Muscle layer of duodenum (tissue), 2 donors: Measurements from ENCODE around the gene BTK.

Experiments
- H3K27ac ChIP-seq: one replicate; pipeline ENCODE4 v1.7.0; 2013; ENCODE audit warnings: mild to moderate bottlenecking, low read length
- H3K27me3 ChIP-seq: one replicate; pipeline ENCODE4 v1.7.0; 2013; ENCODE audit warnings: low read depth, mild to moderate bottlenecking, control low read depth, low read length
- H3K36me3 ChIP-seq, 2 donors: one replicate each; pipeline ENCODE4 v1.7.0; 2013; ENCODE audit warnings: low read length in 2 of 2, control low read depth in 1 of 2, mild to moderate bottlenecking in 1 of 2; ENCODE audit not compliant: insufficient read depth in 2 of 2, control insufficient read depth in 1 of 2
- H3K4me1 ChIP-seq, 2 donors: one replicate each; pipeline ENCODE4 v1.7.0; 2013; ENCODE audit warnings: low read length in 2 of 2, mild to moderate bottlenecking in 2 of 2, control low read depth in 1 of 2, moderate library complexity in 1 of 2; ENCODE audit not compliant: insufficient read depth in 2 of 2, control insufficient read depth in 1 of 2
- H3K4me3 ChIP-seq, 2 donors: one replicate each; pipeline ENCODE4 v1.7.0; 2013; ENCODE audit warnings: low read length in 2 of 2, low read depth in 1 of 2, mild to moderate bottlenecking in 1 of 2
- H3K9me3 ChIP-seq, 2 donors: one replicate each; pipeline ENCODE4 v1.7.0; 2013; ENCODE audit warnings: low read length in 2 of 2, control low read depth in 1 of 2, mild to moderate bottlenecking in 1 of 2; ENCODE audit not compliant: control insufficient read depth in 1 of 2
- donor health status: healthy.

The BTK gene

DNA sequence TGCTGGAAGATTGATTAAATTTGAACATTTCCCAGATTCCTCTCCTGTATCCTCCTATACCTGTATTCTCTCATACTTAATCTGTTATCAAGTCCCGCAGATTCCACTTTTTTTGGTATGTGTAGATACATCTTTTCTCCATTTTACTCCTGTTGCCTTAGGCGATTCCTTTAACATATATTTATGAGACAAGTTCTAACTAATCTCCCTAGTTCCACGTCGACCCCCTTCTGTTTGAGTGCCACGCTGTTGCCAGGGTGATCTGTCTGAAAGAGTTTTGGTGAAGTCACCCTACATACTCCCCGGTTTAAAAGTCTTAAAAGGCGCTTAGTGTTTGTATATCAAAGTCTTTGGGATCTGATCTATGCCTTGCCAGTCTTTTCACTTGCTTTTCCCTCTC, 24.5 kb upstream of the BTK start:
- peak overlapping the region; percentile 56 for H3K27ac ChIP-seq
- H3K27me3 ChIP-seq, result no peaks in the 10 kb centered on the region
- H3K36me3 ChIP-seq, result peaks cover 6 to 14% of the 10 kb centered on the region in 2 donors
- peaks cover 0 to 22% of the 10 kb centered on the region in 2 donors for H3K4me1 ChIP-seq
- no peaks in the 10 kb centered on the region for H3K9me3 ChIP-seq
- H3K4me3 ChIP-seq, result peak overlapping the region in 1 of 2 donors; percentile 42

GRCh38 chrX:101409043-101409442, 23.1 kb upstream of the BTK start:
- no peaks in the 10 kb centered on the region for H3K9me3 ChIP-seq
- H3K36me3 ChIP-seq, result peaks cover 6 to 14% of the 10 kb centered on the region in 2 donors
- H3K27me3 ChIP-seq, result no peaks in the 10 kb centered on the region
- H3K27ac ChIP-seq, result peak overlapping the region; percentile 98
- H3K4me3 ChIP-seq, result peak overlapping the region; percentile 72 to 85
- peaks cover 0 to 22% of the 10 kb centered on the region in 2 donors for H3K4me1 ChIP-seq

DNA sequence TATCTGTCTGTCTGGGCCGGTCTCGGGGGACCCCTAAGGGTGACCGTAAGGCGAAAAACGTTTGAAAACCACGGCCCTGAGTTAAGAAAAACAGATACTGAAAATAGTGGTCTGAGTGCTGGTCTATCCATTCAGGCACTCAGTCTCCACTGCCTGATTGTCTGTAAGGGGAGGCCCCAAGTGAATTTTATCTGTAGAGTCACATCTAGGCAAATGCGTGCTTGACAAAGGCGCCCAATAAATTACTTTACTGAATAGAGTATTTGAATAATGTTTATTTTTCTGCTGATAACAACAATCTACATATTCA, 22.5 kb upstream of the BTK start:
- Histone ChIP-seq H3K4me3 (peak overlapping the region; percentile 72 to 85), H3K27ac (peak overlapping the region; percentile 98), H3K36me3 (peaks cover 6 to 14% of the 10 kb centered on the region in 2 donors), H3K9me3 (no peaks in the 10 kb centered on the region), H3K4me1 (peaks cover 0 to 22% of the 10 kb centered on the region in 2 donors), H3K27me3 (no peaks in the 10 kb centered on the region)

DNA sequence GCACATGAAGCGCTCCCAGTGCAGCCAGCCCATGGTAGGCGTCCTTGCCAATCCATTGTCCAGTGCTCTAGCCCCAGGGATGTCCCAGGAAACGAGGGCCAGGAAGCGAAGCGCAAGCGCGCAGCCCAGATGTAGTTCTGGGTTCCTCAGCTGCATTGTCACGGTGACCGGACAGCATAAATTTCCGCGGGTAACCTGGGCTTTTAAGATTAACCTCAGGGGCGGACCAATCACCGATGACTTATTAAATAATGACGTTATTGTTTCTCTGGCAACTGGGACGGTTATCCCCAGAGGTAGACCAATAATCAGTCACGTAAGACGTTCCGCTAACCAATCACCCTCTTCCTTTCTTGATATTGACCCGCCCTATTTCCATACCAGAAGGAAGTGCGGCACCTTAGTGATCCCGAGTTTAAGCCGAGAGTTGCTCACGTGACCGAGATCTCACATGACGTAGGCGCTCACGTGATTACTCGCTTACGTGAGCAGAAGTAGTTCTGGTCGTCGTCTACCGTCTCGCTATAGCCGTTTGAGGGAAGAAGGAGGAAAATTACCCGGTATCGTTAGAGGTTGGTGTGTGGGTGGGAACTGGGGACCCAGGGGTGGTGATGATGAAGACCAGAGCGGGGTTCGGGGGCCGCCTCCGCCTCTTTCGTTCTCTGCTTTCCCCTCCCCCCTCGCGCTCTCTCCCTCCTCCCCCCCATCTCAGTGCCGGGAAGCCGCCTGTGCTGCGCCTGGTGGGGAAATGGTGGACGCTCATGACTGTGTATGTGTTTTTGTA, 21.9 kb upstream of the BTK start, which contains the start of the genes GLA and HNRNPH2:
TSS of gene GLA (minus strand) at position 178 of the 784 bp plus-strand sequence. CDS start at position 156, 22 bp downstream.
TSS of gene HNRNPH2 (plus strand) at position 475 of the 784 bp plus-strand sequence. CDS start 3,767 bp downstream, outside the sequence.
- no peaks in the 10 kb centered on the region for H3K27me3 ChIP-seq
- peaks cover 6 to 12% of the 10 kb centered on the region in 2 donors for H3K36me3 ChIP-seq
- H3K4me3 ChIP-seq, result peak within 1 kb of the TSS; percentile 72 to 85
- peak within 1 kb of the TSS; percentile 98 for H3K27ac ChIP-seq
- no peaks in the 10 kb centered on the region for H3K9me3 ChIP-seq
- peaks cover 0 to 20% of the 10 kb centered on the region in 2 donors for H3K4me1 ChIP-seq

DNA sequence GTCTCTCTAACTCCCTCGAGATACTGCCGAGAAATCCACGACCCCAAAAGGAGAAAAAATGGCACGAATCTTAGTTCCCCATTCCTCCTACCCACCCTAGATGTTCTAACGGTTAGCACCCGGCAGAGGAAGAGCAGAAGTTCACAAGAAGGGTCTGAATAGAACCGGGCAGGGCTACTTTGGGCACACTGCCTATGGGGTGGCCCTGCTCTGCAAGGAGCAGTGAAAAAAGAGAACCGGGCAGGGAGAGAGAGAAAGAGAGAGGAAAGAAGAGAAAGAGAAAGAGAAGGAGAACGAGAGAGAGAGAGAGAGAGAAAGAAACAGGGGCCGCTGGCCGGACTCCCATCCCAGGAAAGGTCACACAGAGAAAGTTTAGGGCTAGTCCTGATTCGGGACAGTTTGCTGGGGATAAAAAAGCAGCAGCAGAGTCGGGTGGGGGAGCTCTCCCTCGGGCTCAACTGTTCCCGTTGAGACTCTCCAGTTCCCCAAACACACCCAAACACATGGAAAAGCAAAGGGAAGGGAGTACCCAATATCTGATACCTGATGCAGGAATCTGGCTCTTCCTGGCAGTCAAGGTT, 21.3 kb upstream of the BTK start:
- Histone ChIP-seq H3K36me3 (peaks cover 4 to 5% of the 10 kb centered on the region in 2 donors), H3K4me3 (peak overlapping the region; percentile 72 to 85), H3K27ac (peak overlapping the region; percentile 98), H3K4me1 (peaks cover 0 to 16% of the 10 kb centered on the region in 2 donors), H3K27me3 (no peaks in the 10 kb centered on the region), H3K9me3 (no peaks in the 10 kb centered on the region)

DNA sequence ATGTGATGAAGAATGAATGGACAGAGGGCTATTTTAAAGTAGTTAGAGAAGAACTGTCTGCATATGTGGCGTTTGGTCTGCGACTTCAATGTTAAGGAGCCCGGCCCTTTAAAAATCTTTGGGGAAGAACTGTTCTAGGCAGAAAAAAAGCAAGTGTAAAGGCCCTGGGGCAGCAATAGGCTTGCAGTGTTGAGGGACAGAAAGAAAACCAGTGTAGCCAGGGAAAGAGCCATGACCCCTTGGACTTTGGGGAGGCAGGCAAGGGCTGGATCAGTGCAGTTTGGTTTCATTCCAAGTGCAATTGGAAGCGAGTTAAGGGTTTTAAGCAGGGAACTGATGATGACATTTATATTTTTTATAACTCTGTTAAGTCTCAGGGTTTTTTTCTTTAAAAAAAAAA, 13.8 kb upstream of the BTK start:
- Histone ChIP-seq H3K27ac (no peak overlapping the region), H3K27me3 (no peaks in the 10 kb centered on the region), H3K4me1 (no peaks in the 10 kb centered on the region), H3K4me3 (no peak overlapping the region), H3K9me3 (no peaks in the 10 kb centered on the region), H3K36me3 (peaks cover 3 to 10% of the 10 kb centered on the region in 2 donors)

GRCh38 chrX:101398694-101399093, 12.7 kb upstream of the BTK start:
- no peaks in the 10 kb centered on the region for H3K27me3 ChIP-seq
- H3K4me3 ChIP-seq, result no peak overlapping the region
- H3K27ac ChIP-seq, result no peak overlapping the region
- no peaks in the 10 kb centered on the region for H3K4me1 ChIP-seq
- H3K36me3 ChIP-seq, result peaks cover 3 to 10% of the 10 kb centered on the region in 2 donors
- H3K9me3 ChIP-seq, result no peaks in the 10 kb centered on the region

- Histone ChIP-seq H3K4me3 (no peak overlapping the region), H3K27ac (no peak overlapping the region), H3K36me3 (peaks cover 3 to 16% of the 10 kb centered on the region in 2 donors), H3K4me1 (no peaks in the 10 kb centered on the region), H3K9me3 (no peaks in the 10 kb centered on the region), H3K27me3 (no peaks in the 10 kb centered on the region)
These were observed 11.8 kb upstream of the BTK start for GRCh38 chrX:101397779-101398178.

DNA sequence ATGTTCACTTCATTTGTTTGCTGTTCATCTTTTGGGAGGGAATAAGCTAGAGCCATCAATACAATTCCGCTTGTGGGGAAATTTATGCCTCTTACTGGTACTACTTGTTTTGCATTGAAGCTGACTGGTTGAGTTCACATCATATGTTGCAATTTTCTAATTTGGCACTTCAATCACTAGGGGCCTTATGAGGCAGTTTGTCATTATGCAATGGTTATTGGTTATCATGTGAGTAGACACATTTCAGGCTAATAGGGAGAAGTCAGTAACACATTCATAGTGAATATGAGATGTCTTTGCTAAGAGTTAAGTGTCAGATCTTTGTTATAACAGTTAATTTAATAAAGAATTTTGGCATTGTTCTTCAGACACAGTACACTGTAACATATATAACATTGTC, 9.8 kb upstream of the BTK start:
- H3K27ac ChIP-seq, result no peak overlapping the region
- H3K9me3 ChIP-seq, result no peaks in the 10 kb centered on the region
- peaks cover 9 to 11% of the 10 kb centered on the region in 2 donors for H3K36me3 ChIP-seq
- no peak overlapping the region for H3K4me3 ChIP-seq
- no peaks in the 10 kb centered on the region for H3K27me3 ChIP-seq
- H3K4me1 ChIP-seq, result peaks cover 0 to 4% of the 10 kb centered on the region in 2 donors

DNA sequence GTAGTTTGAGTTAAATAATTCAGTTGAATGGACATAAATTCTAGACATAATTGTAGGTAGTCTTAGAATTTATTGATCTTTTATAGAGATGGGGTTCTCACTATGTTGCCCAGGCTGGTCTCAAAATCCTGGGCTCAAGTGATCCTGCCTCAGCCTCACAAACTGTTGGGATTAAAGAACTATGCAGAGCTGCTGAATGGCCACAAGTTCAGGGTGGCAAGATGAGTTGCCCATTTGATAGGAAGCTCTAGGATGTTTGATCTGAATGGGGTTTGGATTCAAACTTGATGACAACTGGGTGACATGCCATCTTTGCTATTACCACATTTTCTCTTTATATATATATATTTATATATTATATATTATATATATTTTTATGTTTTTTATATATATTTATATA, 8.4 kb upstream of the BTK start:
- Histone ChIP-seq H3K4me3 (no peak overlapping the region), H3K36me3 (peaks cover 9 to 11% of the 10 kb centered on the region in 2 donors), H3K27ac (no peak overlapping the region), H3K4me1 (peaks cover 0 to 4% of the 10 kb centered on the region in 2 donors), H3K9me3 (no peaks in the 10 kb centered on the region), H3K27me3 (no peaks in the 10 kb centered on the region)

GRCh38 chrX:101393530-101394305, 7.7 kb upstream of the BTK start:
- Histone ChIP-seq H3K4me3 (no peak overlapping the region), H3K36me3 (peaks cover 9 to 11% of the 10 kb centered on the region in 2 donors), H3K27me3 (no peaks in the 10 kb centered on the region), H3K4me1 (peaks cover 0 to 4% of the 10 kb centered on the region in 2 donors), H3K9me3 (no peaks in the 10 kb centered on the region), H3K27ac (no peak overlapping the region)
